ENCODE measurements around the gene ADCY5.

The ADCY5 gene

GRCh38 chr3:123361071-123361470 lies 87.8 kb downstream of the ADCY5 start:
- DNase-seq = no peak

GRCh38 chr3:123357275-123357674 lies 91.6 kb downstream of the ADCY5 start:
- no peak for DNase-seq

GRCh38 chr3:123353850-123354233 lies 95.0 kb downstream of the ADCY5 start:
- DNase-seq = no peak

GRCh38 chr3:123353227-123353849 lies 95.6 kb downstream of the ADCY5 start:
- no peak for DNase-seq

GRCh38 chr3:123352134-123352554 lies 96.7 kb downstream of the ADCY5 start:
- no peak for DNase-seq

GRCh38 chr3:123351501-123351900 lies 97.4 kb downstream of the ADCY5 start:
- no peak for DNase-seq

- DNase-seq = no peak
Measured at GRCh38 chr3:123350971-123351370, 97.9 kb downstream of the ADCY5 start.

- DNase-seq = no peak
Measured at GRCh38 chr3:123349566-123350435, 99.1 kb downstream of the ADCY5 start.

- DNase-seq = no peak
Measured at GRCh38 chr3:123349201-123349535, 99.7 kb downstream of the ADCY5 start.

GRCh38 chr3:123348471-123349200 lies 100.3 kb downstream of the ADCY5 start:
- no peak for DNase-seq

- no peak for DNase-seq
Measured at GRCh38 chr3:123347691-123348264, 101.1 kb downstream of the ADCY5 start.

- no peak for DNase-seq
Measured at GRCh38 chr3:123347205-123347604, 101.7 kb downstream of the ADCY5 start.

- no peak for DNase-seq
Measured at GRCh38 chr3:123346021-123346420, 102.9 kb downstream of the ADCY5 start.

- no peak for DNase-seq
Measured at GRCh38 chr3:123344907-123345594, 103.8 kb downstream of the ADCY5 start.

- no peak for DNase-seq
Measured at GRCh38 chr3:123344175-123344906, 104.5 kb downstream of the ADCY5 start.

GRCh38 chr3:123343296-123344174 lies 105.4 kb downstream of the ADCY5 start:
- no peak for DNase-seq

- no peak for DNase-seq
Measured at GRCh38 chr3:123342631-123343080, 106.2 kb downstream of the ADCY5 start.

- no peak for DNase-seq
Measured at GRCh38 chr3:123341871-123342630, 106.8 kb downstream of the ADCY5 start.

- DNase-seq = no peak
Measured at GRCh38 chr3:123340336-123340735, 108.6 kb downstream of the ADCY5 start.

GRCh38 chr3:123339302-123339701 lies 109.6 kb downstream of the ADCY5 start:
- DNase-seq = no peak

All from SW 1271 (cell line).